GM19035 (cell line): ENCODE measurements around the gene TLE1.

Source experiments
- ATAC-seq: cut with Tn5 transposase; IDR thresholded peaks from one replicate; pipeline ENCODE4 v1.9.1; 2021; ENCODE audit not compliant: unreplicated experiment

The TLE1 gene

GRCh38 chr9:81584099-81584498 is 105.2 kb downstream of the TLE1 start:
- ATAC-seq: no peak

- ATAC-seq: no peak
Measured at GRCh38 chr9:81581986-81582385, 107.4 kb downstream of the TLE1 start.

DNA sequence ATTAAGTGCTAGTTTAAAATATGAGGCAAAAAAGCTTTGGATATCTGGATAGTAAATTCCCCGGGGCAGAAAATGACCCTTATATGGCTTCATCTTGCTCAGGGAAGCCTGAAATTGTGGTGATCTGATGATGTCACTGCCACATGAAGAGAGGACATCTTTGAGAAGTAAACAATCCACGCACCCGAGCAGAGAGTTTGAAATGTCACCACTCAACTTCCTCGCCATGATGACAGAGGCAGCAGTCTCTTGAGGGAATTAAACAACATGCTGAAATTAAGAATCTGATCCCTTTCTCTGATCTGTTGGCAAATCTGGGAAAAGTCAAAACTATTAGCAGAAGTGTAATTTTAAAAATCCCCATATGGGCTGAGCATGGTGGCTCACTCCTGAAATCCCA is 110.0 kb downstream of the TLE1 start:
- no peak for ATAC-seq

DNA sequence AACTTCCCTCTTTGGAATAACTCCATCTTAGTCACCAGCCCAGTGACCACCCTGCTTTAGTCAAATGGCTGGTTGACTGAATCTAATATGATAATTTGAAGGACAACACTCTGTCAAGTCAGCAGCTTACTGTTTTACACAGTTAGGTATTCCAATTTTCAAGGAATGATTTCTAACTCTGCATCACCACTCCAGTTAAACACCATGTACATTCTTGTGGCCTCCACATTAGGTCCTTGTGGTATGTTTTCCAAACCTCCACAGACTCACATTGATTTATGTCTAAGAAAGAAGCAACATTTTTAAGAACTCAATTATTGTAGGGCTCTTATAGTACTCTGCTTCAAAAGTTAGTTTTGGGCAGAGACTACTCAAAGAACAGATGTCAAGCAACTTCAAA is 110.7 kb downstream of the TLE1 start:
- no peak for ATAC-seq

DNA sequence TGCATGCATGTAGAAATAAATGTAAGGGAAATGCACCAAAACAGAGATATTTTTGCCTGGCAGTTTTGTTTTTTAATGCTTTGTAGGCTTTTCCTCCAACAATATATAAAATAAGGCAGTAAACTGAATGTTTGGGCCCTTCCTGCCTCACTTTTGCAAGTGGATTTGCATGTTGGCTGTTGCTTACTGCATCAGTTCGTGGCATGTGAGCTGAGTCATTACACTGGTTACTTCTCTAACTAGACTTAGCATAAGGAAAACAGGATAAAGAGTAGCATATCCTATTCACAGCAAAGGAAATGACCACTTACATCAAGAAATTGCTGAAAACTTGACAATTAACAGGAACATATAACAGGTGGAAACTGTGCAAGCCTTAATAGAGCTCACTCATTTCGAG is 113.4 kb downstream of the TLE1 start:
- no peak for ATAC-seq

DNA sequence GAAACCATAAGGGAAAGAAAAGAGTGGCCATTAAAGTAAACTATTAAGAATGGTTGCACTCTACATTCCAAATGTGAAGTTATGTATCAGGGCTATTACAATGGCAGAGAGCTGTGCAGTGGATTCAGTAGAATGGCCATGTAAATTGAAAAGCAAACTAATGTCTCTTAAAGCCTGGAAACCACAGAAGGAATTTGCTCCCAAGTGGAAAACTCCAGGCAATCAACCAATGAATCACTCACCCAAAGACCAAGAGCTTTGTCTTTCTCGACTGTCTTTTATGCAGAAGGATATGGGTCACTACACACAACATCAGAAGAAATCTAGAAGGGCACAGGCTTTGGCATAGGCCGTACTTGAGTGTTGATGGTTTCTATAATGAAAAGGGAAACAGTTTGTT is 114.9 kb downstream of the TLE1 start:
- no peak for ATAC-seq

DNA sequence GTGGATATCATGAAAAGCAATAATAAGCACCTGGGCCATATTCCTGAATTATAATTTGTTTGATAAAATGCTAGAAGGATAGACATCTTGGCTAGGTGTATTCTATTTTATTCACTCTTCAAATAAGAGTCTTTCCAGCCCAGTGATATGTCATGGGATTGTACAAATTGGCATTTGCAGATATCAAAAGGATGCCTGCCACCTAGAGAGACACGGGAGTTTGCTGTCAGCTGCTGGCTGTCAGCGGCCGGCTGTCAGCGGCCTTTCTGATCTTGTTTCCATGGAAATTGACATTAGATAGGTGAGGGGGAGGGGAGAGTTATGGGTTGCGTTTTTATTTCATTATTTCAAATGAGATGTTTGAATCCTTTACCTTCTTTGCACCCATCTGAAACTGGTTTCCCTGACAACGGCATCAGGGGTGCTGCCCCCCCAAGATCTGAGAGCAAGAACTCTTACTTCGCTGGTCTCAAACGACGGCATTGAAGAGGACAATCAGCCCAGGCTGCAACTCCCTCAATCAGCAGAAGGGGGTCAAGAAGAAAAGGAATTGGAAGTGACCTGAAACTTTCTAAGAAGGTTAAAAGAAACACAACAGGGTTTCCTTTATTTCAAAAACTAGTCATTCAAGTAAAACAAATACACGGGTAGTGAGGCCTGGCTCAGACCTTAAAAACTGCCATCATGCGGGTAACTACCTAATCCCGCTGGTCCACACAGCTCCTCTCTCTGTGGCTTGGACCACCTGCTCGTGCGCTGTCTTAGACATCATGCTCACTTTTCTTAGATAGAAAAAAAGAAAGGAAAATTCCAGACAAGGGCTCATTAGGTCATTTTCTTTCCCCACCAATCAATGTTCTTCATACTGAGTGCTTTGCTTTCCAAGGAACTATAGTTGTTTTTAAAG is 115.7 kb downstream of the TLE1 start:
- ATAC-seq: no peak

GRCh38 chr9:81570083-81570482 is 119.3 kb downstream of the TLE1 start:
- no peak for ATAC-seq

GRCh38 chr9:81566074-81566698 is 123.2 kb downstream of the TLE1 start:
- ATAC-seq: no peak

- ATAC-seq: no peak
Measured at GRCh38 chr9:81565609-81566008, 123.7 kb downstream of the TLE1 start.

GRCh38 chr9:81565144-81565543 is 124.2 kb downstream of the TLE1 start:
- ATAC-seq: no peak

DNA sequence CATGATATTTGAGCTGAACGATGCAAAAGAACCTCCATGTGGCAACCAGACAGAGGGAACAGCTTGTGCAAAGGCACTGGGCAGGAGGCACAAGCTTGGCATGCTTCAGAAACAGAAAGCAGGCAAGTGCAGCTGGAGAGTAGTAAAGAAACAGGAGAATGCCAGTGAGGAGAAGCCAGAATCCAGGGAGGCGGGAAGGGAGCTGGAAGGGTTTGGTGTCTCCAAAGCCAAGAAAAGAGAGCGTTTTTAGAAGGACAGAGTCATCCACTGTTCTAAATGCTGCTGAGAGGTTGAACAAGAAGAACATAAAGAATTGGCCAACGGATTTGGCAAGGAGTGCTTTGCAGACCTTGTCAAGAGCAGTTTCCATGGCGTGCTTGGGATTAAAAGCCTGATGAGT is 124.7 kb downstream of the TLE1 start:
- no peak for ATAC-seq

GRCh38 chr9:81563739-81564138 is 125.6 kb downstream of the TLE1 start:
- no peak for ATAC-seq

- ATAC-seq: no peak
Measured at GRCh38 chr9:81563020-81563407, 126.3 kb downstream of the TLE1 start.

- no peak for ATAC-seq
Measured at GRCh38 chr9:81562231-81563019, 126.9 kb downstream of the TLE1 start.

- peak; percentile 76 for ATAC-seq
Measured at GRCh38 chr9:81560851-81561732, 128.3 kb downstream of the TLE1 start.

DNA sequence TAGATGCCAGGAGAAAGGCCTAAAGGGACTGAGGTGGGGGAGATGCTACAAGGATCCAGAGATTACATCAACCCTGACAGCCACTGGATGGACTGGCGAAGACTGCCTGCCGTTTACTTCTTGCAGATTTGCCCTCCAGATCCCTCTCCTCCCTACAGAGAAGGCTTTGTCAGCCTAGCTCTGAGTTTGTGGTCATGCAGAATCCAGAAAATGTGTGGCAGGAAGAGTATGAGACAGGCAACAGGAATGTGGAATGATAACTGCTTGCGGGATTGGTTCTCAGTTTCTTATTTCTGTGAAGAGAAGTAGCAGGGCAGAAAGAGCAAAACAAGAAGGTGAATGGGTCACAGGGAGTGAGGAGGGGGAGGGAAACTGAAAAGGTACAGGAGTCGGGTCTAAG is 129.6 kb downstream of the TLE1 start:
- ATAC-seq: no peak

DNA sequence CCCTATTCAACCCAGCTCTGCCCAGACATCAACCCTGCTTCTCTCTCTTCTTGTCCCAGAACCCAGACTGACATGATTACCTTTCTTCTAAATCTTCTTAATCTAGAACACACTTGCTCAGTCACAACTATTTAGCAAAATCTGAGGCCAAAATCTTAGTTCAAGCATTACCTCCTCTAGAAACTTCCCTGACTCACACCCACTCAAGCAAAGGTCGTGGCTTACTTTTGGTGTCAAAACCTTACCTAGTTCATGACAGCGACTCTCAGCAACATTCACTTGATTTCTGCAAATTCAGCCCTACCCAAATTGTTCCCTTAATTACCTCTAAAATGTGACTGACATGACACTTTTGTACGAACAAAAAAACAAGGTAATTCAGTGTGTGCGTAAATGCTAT is 130.2 kb downstream of the TLE1 start:
- ATAC-seq: no peak

DNA sequence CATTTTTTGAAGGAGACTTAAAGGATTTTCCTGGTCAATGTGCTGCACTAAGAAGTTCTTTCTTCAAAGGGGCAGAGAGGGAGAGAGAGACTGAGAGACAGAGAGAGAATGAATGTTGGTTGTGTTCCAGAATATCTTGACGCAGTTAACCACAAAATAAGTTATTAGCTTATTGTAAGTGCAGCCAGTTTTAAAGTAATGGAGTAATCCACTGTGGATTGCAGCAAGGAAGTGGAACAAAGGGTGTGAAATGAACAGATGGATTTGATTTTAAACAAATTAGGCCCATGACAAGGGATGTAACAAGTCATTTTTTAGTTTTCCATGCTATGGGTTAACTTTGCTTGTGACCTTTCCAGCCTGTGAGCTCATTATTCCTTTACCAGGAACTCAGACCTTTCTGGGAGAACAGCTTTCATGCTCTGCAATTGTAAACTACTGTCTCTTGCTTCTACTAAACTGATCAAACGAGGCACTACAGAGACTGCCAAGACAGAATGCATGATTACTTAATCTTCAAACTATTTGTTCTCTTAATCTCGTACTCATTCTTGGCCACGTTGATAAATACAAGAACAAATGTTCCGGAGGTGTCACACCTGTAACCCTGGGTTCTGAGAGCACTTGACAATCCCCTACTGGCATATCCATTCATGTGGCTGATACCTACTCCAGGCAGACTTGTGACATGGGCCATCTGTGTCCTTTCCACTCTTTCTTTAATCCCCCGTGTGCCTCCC is 131.1 kb downstream of the TLE1 start:
- no peak for ATAC-seq

- ATAC-seq: no peak
Measured at GRCh38 chr9:81557452-81558090, 131.8 kb downstream of the TLE1 start.
